Stimulated activated CD4-positive, alpha-beta T cell treated with anti-CD3 and anti-CD28 coated beads, Interleukin-2, amount 100 ng/mL, for 4 hours (primary cell): ENCODE measurements around the gene NCKAP5L.
A peak's percentile ranks its signal among the peaks of the same experiment; 100 is the strongest.
"Not testable (repeated sequence)": the region's sequence is repeated elsewhere in the genome, so short reads cannot be mapped to it uniquely, and the experiment has no call there.

Experiments used
- DNase-seq: peaks from one replicate; pipeline ENCODE4 v3.0.0-alpha.2; 2020; ENCODE audit warnings: low read depth

Gene NCKAP5L, protein sequence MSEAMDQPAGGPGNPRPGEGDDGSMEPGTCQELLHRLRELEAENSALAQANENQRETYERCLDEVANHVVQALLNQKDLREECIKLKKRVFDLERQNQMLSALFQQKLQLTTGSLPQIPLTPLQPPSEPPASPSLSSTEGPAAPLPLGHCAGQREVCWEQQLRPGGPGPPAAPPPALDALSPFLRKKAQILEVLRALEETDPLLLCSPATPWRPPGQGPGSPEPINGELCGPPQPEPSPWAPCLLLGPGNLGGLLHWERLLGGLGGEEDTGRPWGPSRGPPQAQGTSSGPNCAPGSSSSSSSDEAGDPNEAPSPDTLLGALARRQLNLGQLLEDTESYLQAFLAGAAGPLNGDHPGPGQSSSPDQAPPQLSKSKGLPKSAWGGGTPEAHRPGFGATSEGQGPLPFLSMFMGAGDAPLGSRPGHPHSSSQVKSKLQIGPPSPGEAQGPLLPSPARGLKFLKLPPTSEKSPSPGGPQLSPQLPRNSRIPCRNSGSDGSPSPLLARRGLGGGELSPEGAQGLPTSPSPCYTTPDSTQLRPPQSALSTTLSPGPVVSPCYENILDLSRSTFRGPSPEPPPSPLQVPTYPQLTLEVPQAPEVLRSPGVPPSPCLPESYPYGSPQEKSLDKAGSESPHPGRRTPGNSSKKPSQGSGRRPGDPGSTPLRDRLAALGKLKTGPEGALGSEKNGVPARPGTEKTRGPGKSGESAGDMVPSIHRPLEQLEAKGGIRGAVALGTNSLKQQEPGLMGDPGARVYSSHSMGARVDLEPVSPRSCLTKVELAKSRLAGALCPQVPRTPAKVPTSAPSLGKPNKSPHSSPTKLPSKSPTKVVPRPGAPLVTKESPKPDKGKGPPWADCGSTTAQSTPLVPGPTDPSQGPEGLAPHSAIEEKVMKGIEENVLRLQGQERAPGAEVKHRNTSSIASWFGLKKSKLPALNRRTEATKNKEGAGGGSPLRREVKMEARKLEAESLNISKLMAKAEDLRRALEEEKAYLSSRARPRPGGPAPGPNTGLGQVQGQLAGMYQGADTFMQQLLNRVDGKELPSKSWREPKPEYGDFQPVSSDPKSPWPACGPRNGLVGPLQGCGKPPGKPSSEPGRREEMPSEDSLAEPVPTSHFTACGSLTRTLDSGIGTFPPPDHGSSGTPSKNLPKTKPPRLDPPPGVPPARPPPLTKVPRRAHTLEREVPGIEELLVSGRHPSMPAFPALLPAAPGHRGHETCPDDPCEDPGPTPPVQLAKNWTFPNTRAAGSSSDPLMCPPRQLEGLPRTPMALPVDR (N-terminal part only)

DNA sequence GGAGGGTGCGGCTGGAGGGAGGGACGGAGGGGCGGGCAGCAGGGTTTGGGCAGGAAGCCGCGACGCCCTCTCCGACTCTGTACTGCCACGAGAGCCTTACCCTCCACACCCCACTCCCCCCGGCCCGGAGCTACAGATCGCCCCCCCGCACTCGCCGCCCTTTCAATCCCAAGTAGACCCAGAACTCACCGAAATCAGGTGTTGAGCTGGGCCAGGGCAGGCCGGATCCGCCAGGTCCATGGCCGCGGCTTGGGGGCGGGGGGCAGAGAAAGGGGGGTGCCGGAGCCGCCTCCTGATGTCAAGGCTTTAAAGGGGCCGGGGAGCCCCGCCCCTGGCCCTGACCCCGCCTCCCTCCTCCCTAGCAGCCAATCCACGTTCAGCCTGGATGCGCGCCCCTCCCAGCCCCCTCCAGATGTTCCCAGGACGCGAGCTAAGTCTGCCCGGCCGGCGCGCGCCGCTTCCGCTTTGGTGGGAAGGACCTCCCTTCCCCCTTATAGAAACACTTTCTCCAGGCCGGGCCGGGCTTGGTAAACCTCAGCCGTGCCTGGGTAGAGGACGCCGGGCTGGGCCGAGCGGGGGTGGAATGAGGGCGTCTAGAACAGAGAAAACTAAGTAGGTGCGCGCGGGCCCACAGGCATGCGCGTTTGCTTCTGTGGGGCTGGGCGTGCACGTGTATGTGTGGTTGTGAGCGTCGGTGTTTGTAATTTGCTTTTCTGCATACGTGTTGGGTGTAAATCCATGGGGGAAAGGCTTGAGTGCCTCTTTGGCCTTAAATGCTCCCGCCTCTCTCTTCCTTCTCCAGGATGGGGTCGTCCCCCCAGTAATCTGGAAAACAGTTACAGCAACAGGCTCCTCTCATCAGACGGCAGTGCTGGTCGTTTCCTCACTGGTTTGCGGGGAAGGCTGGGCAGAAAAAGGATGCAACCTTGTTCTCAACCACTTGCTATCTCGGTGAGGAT, at the start of gene NCKAP5L:
TSS of gene NCKAP5L (minus strand) at position 281 of the 959 bp plus-strand sequence. CDS start 24,369 bp downstream, outside the sequence.
- peak; percentile 88 for DNase-seq

GRCh38 chr12:49877066-49877465, 48.9 kb upstream of the NCKAP5L start:
- no peak for DNase-seq

- no peak for DNase-seq
These were observed 47.9 kb upstream of the NCKAP5L start for GRCh38 chr12:49876070-49876469.

DNA sequence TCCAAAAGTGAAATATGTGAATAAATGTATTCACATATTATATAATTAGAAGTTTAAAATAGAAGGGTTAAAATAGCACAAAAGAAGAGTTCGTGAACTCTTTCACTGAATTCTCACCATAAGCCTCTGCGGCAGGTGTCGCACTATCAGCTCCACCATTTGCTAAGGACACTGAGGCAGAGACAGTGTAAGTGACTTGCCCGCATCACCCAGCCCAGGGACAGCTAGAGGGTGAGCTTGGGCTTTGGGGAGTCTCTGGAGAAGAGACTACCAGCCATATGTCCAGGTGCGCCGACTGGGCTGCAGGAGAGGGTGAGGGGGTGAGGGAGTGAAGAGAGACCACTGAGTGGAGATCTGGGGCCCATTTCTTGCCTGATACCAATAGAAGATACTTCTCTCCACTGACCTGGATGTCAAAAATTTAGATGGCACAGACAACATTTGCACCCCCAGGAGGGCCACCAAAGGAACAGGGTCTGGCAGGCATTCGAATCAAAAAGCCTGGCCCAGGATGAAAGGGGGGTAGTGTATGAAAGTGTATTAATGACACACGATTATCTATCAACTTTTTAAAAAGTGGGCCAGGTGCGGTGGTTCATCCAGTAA, 47.0 kb upstream of the NCKAP5L start:
- no peak for DNase-seq

DNA sequence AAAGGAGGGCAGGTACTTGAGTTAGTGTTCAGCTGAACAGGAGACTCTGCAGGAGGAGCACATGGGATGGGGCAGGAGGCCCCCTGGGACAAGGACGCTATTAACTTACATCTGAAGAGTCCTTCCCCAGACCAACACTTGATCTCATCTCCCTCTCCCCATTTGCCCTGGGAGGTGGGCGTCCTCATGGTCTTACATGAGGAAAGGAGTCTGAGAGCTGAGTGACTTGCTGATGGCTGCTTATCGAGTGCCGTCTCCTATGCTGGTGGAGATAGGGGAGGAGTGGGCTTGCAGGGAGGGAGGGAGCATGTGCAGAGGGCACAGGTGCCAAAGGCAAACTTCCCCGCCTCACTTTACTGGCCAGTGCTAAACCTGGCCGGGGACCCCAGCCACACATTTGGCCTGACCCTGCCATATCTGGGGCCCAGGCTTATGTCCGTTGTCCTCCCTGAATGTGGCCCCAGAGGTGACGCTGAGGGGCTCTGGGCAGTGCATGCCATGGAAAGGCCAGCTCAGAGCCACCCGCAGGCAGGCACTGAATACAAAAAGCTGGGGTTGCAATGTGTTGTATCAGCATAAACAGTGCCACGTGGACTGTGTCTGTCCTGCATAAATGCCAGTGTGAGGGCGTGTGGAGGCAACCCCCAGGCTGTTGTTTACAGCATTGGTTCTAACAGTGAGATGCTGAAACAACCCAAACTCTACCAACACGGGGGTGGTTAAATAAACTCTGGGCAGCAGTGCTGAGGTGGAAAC, 46.1 kb upstream of the NCKAP5L start:
- no peak for DNase-seq

DNA sequence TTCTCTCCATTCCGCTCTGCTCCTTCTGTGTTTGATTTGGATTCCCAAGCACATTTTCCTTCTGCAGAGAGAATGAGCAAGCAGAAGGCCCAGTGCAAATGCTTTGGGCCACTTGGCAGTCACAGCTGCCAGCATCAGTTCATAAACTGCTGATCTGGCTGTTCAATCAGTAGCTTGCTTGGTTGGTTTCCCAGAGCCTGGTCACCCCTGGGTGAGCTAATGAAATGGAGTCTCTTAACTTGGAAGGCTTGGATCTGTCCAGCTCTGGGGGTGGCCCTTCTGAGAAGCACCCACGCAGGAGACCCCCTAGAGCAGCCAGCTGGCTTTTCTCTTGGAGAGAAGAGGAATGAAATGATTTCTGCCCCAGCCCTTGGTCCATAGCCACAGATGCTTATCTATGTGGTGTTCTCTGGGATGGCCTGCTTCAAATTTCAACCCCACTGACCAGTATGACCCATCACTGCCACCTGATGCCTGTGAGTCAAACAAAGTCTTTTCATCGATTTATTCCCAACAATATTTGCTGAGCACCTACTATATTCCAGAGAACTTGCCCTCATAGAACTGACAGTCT, 45.2 kb upstream of the NCKAP5L start:
- DNase-seq = no peak

DNA sequence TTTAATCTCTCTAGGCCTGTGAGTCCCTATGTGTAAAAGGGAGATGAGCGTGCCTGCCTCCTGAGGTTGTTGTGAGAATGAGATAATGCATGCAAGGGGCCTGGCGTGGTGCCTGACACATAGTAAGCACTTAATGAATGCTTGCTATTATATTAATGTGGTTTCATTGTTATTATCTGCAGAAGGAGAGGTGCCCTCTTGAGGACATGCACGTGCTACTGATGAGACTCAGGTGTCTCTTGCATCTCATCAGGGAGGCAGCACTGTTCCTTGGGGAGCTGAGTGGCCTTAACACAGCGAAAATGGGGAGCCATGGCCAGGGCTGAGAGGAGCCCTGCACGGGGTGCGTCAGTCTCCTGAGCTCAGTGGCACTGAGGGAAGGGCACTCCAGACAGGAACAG, 44.6 kb upstream of the NCKAP5L start:
- no peak for DNase-seq

- DNase-seq = no peak
These were observed 44.2 kb upstream of the NCKAP5L start for GRCh38 chr12:49872381-49872780.

- not testable (repeated sequence) for DNase-seq
These were observed 43.6 kb upstream of the NCKAP5L start for GRCh38 chr12:49871811-49872251.

DNA sequence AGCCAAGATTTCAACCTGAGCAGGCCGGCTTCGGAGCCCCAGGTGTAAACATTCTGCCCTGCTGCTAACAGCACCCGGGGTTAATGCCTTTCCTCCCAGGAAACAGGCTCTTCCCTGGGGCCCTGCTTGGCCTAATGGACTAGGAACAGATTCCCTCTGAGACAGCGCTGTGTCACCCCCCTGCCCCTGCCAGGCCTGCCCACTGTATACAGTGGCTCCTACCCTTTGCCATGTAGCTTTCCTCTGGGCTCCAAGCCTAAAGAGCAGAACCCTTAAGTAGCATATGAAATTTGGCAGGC, 43.0 kb upstream of the NCKAP5L start:
- DNase-seq = no peak

GRCh38 chr12:49870501-49871262, 42.5 kb upstream of the NCKAP5L start:
- DNase-seq = no peak

DNA sequence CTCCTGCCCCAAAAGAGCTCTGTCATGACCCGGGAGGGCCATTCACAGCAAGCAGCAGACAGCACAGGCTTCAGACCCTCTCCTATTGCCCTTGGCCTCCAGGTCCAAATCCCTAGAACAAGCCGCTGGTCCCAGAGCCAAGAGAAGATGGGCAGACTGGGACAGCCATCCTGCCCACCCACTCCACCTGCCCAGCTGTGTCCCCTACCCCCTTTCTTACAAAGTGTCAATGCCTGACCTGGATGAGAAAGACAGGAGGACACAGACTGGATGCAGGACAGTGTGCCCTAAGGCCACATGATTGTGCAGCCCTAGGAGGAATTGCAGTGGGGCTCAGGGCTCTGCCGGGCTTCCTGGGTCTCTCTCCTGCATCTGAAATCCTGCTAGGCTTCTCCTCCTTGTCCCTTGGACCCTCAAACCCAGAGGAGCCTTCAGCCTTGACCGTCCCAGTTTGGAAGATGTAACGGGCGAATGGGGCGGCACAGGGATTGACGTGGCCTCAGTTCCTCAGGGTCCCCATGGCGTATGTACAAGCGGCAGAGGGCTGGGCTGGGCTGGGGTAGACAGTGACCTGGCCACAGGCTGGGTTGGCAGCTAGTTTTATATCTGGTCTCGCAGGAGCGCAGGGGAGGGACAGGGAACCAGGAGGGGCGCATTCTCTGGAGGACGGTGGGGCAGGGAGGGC, 41.7 kb upstream of the NCKAP5L start:
- DNase-seq = no peak

- no peak for DNase-seq
These were observed 41.0 kb upstream of the NCKAP5L start for GRCh38 chr12:49868952-49869815.

GRCh38 chr12:49868449-49868848, 40.2 kb upstream of the NCKAP5L start:
- no peak for DNase-seq

GRCh38 chr12:49867570-49868341, 39.5 kb upstream of the NCKAP5L start:
- no peak for DNase-seq

DNA sequence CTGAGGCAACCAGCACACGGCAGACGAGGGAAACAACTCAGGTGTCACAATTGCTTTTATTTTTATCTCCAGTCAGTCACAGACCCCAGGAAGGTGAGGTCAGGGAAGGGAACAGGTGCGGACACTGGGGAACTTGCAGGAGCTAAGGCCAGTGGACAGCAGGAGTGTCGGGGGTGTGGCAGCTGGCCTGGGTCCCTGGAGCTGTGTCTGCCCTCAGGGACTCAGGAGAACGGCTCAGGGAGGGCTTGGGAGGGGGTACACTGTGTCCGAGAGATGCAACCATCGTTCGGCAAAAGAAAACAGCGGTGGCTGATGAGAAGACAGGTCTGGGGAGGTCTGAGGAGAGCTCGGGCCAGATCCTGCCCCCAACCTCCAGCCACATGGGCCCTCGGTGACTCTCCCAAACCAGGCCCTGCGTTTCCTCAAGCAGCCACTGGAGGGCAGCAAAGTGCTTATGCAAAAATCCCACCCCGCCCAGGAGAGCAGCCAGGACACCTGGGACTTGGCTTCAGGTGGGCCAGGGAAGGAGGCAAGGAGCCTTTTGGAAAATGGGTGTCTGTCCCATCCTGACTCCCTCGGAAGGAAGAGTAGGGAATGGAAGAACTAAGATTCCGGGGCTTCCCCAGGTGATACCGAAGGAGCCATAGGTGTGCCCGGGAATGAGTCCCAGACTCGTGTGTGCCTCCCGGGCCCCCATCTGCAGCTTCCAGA, 38.8 kb upstream of the NCKAP5L start:
- DNase-seq = peak; percentile 61
